ENCODE measurements around the gene IL32. TPM values are rescaled to one million over a fixed set of nuclear protein-coding genes. Genes with fewer than 3 reads are reported as not detected.
A peak's percentile ranks its signal among the peaks of the same experiment; 100 is the strongest.

The IL32 gene
- total and polyA plus RNA-seq, 2 of the 4 experiments (the other 2 are of a cell fraction): 25.6 to 95.7 TPM

DNA sequence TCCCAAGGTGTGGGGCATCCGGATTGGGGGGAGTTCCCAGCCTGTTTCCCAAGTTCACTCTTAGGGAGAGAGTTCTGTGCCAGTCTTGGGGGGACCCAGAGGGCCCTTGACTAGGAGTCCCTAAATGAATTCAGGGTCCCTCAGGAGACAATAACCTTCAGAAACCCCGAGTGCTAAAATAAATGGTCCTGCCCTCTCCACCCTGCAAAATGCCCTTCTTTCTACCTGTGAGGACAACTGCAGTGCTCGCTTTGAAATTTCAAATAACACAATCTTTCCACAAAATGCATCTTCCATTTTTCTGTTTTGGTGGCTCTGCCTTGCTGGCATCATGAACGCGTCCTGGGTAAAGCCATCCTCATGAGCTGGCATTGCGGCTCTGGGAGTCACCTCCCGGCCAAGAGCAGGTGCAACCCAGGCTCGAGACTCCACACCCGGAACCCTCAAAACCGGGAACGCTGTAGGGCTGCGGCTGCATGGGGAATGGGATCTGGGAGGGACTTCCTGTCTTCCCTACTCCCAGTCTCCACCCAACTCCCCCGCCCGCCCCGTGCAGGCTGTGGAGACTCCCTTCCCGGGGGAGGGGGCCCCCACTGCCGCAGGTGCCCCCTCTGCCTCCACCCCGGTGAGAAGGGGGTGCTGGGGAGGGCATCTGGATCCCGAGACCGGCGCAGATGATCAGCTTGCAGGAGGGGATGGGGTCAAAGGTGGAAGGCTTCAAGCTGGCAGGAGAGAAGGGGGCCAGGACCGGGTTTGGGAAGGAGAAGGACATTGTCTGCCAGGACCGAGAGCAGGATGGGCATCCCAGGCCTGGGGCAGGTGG, 46.8 kb downstream of the IL32 start, which contains the start of gene ZNF205:
ZNF205 (plus strand) TSS at position 529 of the 823 bp plus-strand sequence. CDS start 845 bp downstream, outside the sequence.
- H2AK9ac ChIP-seq (replicated peaks; ENCODE audit: low read depth, low read length, poor library complexity): peak within 1 kb of the TSS; percentile 97
- no peak within 1 kb of the TSS for H2BK20ac ChIP-seq (ENCODE audit: low read depth, low read length)
- intact Hi-C loops (cut with micrococcal nuclease) (no loop called here), dilution Hi-C loops (cut with HindIII; ENCODE audit: low sequenced_read_pairs, unreplicated experiment) (no loop called here), in situ Hi-C loops (cut with MboI; ENCODE audit: low sequenced_read_pairs) (no loop called here)
- H3K27me3 ChIP-seq (ENCODE audit: control insufficient read depth, insufficient read depth, low read length): no peaks in the 10 kb centered on the region
- peak within 1 kb of the TSS; percentile 79 for H3K27ac ChIP-seq (ENCODE audit: insufficient read depth, low read length)
- DNase-seq: peak; percentile 70
- H2AK5ac ChIP-seq (ENCODE audit: low read depth, low read length): peak within 1 kb of the TSS; percentile 91
- H2AFZ ChIP-seq (replicated peaks; ENCODE audit: low read length, poor library complexity): peak within 1 kb of the TSS; percentile 93
- H4K8ac ChIP-seq (ENCODE audit: low read depth in 2 of 2, low read length in 2 of 2): peak within 1 kb of the TSS; percentile 93 to 100
- H2BK120ac ChIP-seq (ENCODE audit: low read depth, low read length): no peak within 1 kb of the TSS
- H3K9me3 ChIP-seq (ENCODE audit: control insufficient read depth, insufficient read depth, low read length): no peaks in the 10 kb centered on the region
- H3K18ac ChIP-seq (ENCODE audit: low read depth, low read length): 0 out of 2 replicates have a peak within 1 kb of the TSS, but pooled peaks have one; percentile 16
- no peaks in the 10 kb centered on the region for H4K20me1 ChIP-seq (ENCODE audit: insufficient read depth, low read length)
- ChIA-PET POLR2A (ENCODE audit: unreplicated experiment) (no interaction called here), CTCF (interaction anchor here (1.2 kb wide), 1 partner anchor 18 kb away, joined by 3 read pairs; no protein-coding TSS in a partner anchor)
- BruUV-seq (replicated peaks): no TSS peak
- ATAC-seq (ENCODE audit: low read depth): peak; percentile 98
- H3K79me1 ChIP-seq (ENCODE audit: low read depth in 1 of 2, low read length in 2 of 2): peaks cover 27 to 34% of the 10 kb centered on the region in 2 experiments
- H2BK5ac ChIP-seq (ENCODE audit: low read depth, low read length, poor library complexity, severe bottlenecking): peak within 1 kb of the TSS; percentile 49
- no peak within 1 kb of the TSS for H2BK15ac ChIP-seq (ENCODE audit: low read depth, low read length)
- H3K23ac ChIP-seq (ENCODE audit: low read depth, low read length): peak within 1 kb of the TSS; percentile 73
- peak within 1 kb of the TSS; percentile 43; the same call in 1 of the 2 replicates for H3K56ac ChIP-seq (ENCODE audit: extremely low read depth, insufficient read depth, low read length)
- peak; percentile 88 for TF ChIP-seq MAZ (IDR thresholded peaks at IDR 0.05; ENCODE audit: borderline replicate concordance, low read depth, low read length)
- TF ChIP-seq RCOR1 (IDR thresholded peaks at IDR 0.05; ENCODE audit: insufficient replicate concordance, low read length): peak; percentile 66
- no peak for TF ChIP-seq POLR2A (IDR thresholded peaks at IDR 0.05; ENCODE audit: low read depth, low read length)
- H3K14ac ChIP-seq (replicated peaks; ENCODE audit: low read depth, low read length): peak within 1 kb of the TSS; percentile 87
- H3K4me1 ChIP-seq (ENCODE audit: control insufficient read depth, insufficient read depth, low read length): peaks cover 9% of the 10 kb centered on the region
- H4K91ac ChIP-seq (ENCODE audit: insufficient read depth, low read depth, low read length): peak within 1 kb of the TSS; percentile 49; the same call in 1 of the 2 replicates
- H3K4me2 ChIP-seq (ENCODE audit: low read depth, low read length): peak within 1 kb of the TSS; percentile 95
- peak within 1 kb of the TSS; percentile 73 for H3K4ac ChIP-seq (ENCODE audit: low read depth, low read length)
- peaks cover 2% of the 10 kb centered on the region; the same call in 1 of the 2 replicates for H3K9me1 ChIP-seq (ENCODE audit: insufficient read depth, low read length)
- peak within 1 kb of the TSS; percentile 91 for H4K5ac ChIP-seq (ENCODE audit: low read depth, low read length)
- peaks cover 18% of the 10 kb centered on the region for H3K36me3 ChIP-seq (ENCODE audit: control insufficient read depth, insufficient read depth, low read length)
- WGBS, 2 experiments (ENCODE audit: extremely low coverage in 2 of 2, insufficient read length in 1 of 2): 1% methylated on average over 7 of the region's 23 CpGs; no CpG with 5 or more reads in 1 of the 2 experiments
- peak within 1 kb of the TSS; percentile 88 for H3K4me3 ChIP-seq (ENCODE audit: insufficient read depth, low read depth, low read length)
- peak within 1 kb of the TSS; percentile 91 for H3K9ac ChIP-seq (ENCODE audit: low read depth, low read length)

All from IMR-90 (cell line).